A549 treated with CORT108297 at 1 μM for 4 hours (cell line): ENCODE results near the gene ACAD11. TPM values are rescaled to one million over a fixed set of nuclear protein-coding genes. Genes with fewer than 3 reads are reported as not detected.

Source experiments
- total RNA-seq: library from RNA; stranded (reverse); fragments of 200-300 nt; extraction: Qiagen RNA extraction; gene quantifications from 5 replicates; pipeline ENCODE4 v1.2.3, GENCODE V29; 2022

Gene ACAD11, protein sequence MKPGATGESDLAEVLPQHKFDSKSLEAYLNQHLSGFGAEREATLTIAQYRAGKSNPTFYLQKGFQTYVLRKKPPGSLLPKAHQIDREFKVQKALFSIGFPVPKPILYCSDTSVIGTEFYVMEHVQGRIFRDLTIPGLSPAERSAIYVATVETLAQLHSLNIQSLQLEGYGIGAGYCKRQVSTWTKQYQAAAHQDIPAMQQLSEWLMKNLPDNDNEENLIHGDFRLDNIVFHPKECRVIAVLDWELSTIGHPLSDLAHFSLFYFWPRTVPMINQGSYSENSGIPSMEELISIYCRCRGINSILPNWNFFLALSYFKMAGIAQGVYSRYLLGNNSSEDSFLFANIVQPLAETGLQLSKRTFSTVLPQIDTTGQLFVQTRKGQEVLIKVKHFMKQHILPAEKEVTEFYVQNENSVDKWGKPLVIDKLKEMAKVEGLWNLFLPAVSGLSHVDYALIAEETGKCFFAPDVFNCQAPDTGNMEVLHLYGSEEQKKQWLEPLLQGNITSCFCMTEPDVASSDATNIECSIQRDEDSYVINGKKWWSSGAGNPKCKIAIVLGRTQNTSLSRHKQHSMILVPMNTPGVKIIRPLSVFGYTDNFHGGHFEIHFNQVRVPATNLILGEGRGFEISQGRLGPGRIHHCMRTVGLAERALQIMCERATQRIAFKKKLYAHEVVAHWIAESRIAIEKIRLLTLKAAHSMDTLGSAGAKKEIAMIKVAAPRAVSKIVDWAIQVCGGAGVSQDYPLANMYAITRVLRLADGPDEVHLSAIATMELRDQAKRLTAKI
- total RNA-seq = 4.6 to 7.9 TPM (median 5.2 TPM) in 5 replicates

DNA sequence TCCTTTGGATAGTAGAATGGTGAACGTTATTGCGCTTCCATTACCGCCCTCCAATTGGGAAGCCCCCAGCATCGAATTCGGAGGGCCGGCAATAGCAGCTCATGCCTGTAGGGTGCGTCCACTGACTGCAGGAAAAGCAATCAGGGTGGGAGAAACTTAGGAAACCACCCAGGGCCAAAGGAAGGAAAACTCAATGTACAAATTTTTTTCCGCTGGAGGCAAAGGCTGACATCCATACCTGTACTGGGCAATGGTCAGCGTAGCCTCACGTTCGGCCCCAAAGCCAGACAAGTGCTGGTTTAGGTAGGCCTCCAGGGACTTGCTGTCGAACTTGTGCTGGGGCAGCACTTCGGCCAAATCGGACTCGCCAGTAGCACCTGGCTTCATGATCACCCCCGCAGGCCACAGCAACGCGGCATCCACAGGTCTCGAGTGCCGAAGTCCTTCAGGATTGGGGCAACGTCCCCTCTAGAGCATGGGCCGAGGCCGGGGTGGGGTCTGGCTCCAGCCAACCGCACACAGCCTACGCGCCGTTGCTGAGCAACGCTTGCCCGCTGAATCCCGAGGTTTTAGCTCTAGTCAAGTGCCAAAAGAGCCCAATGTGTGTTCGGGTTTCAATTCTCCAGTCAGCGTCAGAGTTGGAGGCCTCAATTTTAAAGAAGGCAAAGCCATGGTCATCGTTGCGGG, at the start of gene ACAD11:
Gene ACAD11, minus strand, starts transcription at position 445 of the 687 bp plus-strand sequence. Its CDS starts 58 bp downstream, at position 387.

DNA sequence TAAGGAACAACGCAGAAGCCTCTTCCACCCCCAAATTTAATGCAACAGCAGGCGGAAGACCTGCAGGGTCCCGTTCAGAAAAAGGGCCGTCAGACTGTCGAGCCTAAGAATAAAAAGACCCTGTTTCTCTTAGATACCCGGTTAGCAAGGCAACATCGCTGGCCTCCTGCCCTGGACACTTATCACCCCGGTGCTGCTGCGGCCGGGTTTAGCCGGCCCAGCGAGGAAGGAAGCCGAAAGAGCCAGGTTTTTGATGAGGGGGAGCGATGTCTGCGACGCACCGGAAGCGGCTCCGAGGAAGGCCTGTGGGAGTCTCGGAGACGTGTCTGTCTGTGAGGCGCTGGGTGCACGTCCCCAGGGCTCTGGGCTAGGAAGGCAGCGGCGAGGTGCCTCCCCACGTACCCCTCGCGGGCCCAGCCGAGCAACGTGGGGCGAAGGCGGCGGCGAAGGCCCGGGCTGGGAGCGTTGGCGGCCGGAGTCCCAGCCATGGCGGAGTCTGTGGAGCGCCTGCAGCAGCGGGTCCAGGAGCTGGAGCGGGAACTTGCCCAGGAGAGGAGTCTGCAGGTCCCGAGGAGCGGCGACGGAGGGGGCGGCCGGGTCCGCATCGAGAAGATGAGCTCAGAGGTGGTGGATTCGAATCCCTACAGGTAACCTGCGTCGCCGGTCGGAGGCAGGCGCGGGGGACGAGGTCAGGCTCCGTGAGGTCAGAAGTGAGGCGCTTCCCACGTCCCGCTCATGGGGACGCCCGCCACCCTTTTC, 622 bp upstream of the ACAD11 start, which contains the start of gene UBA5:
Gene UBA5, plus strand, starts transcription at position 278 of the 759 bp plus-strand sequence. Its CDS starts 209 bp downstream, at position 487.

DNA sequence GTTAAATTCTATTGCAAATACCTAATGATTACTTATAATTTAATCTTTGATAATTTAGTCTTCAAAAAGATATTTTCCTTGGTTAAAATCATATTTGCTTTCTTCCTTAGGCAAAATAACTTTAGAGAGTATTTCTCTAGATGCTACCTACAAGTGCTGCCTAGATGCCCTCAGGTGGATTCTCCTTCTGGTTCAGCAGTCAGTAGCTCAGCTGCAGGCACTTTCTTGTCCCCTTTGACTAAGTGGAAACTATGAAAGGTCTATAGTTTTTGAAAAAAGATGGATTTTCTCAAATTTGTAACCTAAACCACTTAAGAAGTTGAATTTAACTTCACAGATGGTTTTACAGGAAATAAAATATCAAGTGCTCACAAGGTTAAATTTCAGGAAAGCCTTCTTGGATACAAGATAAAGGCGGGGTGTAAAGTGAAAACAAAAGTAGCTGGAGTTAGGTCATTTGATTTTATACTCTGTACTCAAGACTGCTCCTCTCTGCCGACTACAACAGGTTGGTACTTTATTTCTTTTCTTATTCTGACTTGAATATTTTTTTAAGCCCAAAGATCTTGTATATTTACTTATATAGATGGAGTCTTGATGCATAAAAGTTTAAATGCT, 62.7 kb downstream of the ACAD11 start, which contains the start of gene ACKR4:
Gene ACKR4, plus strand, starts transcription at position 455 of the 618 bp plus-strand sequence. CDS start 3,128 bp downstream, outside the sequence.

Other genes with a start within 250 kb of the ACAD11 start
- gene DNAJC13, start 242.3 kb downstream of the ACAD11 start, total RNA-seq = 10.2 to 14.3 TPM (median 13.2 TPM) in 5 replicates
- not detected in 5 replicates for gene ACKR4, start 62.5 kb downstream of the ACAD11 start, total RNA-seq
- gene UBA5, start 520 bp upstream of the ACAD11 start, total RNA-seq = 23.3 to 29.7 TPM (median 24.9 TPM) in 5 replicates
- gene NPHP3, start 62.6 kb upstream of the ACAD11 start, total RNA-seq = 6.1 to 8.9 TPM (median 7.9 TPM) in 5 replicates